IPS-NIHi7 (cell line): Measurements from ENCODE around the gene EVI5.

Experiments
- DNase-seq: peaks from one replicate; pipeline ENCODE4 v3.0.0; 2012; ENCODE audit warnings: mixed read lengths; ENCODE audit errors: extremely low spot score

The EVI5 gene

DNA sequence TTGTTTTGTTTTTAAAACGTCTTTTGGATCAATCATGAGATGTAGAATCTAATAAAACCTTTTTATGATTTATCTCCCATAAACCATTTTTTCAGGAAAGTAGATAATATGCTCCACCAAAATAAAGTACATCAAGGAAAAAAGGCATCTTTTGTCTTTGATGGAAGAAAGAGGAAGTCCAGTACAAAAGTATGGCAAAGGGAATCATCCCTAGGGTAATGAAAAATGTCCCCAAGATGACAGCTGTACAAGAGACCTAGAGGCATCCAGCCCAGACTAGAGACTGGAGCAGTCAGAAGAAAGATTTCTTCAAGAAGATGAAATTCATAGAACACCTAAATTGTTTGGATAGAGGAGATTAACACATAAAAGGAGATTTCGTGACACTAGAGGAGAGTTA, 265.9 kb downstream of the EVI5 start:
- DNase-seq: no peak

- no peak for DNase-seq
These were observed 268.3 kb downstream of the EVI5 start for GRCh38 chr1:92516574-92516973.

DNA sequence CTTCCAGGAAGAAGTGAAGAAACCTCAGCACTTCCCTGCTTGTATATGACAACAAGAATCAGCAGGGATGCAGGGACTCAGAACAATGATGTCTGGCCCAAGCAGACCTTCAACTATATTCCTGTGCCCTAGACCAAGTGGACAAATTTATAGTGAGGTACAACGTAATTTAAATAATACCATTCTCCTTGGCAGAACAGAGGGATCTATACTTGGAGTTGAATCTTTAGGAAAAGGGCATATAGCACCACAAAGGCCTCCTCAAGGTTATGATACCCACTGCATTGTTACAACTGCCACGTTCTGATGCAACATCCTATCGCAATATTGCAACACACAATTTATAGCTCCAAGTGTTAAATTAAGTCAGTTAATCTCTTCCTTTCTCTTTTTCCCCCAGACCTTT, 269.1 kb downstream of the EVI5 start:
- no peak for DNase-seq

DNA sequence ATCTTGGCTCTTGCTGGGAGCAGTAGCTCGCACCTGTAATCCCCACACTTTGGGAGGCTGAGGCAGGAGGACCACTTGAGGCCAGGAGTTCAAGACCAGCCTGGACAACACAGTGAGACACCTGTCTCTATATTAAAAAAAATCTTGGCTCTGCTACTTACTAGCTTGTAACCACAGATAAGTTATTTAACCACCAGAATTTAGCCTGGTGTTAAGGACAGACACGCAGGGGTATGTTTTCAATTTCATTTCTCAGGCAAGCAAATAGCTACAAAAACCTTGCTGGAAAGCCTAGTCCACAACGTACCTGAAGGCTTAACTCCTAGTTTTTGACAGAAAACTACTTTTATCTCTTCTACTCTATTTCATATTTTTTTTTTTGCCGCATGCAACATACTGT, 273.4 kb downstream of the EVI5 start:
- no peak for DNase-seq

DNA sequence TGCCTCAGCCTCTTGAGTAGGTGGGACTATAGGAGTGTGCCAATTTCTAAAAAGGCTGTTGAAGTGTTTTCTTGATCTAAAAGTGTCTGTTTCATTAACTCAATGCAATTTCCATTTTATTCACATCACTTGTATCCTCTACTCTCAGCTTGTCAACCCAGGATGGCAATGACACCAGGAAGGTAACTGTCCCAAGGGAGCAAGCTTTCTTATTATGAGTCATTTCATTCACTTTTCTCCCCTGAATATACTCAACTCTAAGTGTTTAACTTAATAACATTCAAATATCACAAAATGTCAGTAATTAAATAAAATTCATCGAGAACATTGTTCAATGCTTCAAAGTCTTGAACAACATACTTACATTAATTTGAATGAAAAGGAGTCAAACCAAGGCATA, 275.3 kb downstream of the EVI5 start:
- no peak for DNase-seq

DNA sequence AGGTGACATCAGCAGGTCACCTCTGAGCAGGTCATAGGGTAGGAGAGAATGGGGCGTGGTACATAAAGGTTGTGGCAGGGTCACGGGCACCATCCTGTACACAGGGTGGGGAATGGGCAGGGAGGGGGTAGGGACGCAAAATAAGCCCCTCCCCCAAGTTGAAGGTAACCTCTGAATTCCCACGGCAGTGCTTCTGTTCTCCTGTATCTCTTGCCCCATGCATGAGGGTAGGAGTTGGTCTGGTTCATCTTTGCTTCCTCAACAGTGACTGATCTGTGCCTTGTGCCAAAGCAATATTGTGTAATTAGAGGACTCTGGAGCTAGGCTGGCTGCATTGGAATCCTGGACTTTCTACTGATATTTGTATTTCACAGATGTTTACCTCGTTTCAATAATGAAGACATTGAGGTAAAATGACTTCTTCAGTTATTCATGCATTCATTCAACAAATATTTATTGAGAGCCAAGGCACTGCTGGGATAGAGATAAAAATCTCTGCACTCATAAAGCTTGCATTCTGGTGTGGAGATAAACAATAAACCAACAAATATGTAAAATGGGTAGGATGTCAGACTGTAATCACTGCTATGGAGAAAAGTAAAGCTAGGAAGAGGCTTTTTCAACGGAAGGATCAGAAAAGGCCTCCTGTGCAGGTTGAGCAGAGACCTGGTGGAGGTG, 279.8 kb downstream of the EVI5 start:
- no peak for DNase-seq

GRCh38 chr1:92504291-92505014, 280.5 kb downstream of the EVI5 start:
- DNase-seq: no peak

GRCh38 chr1:92503926-92504285, 281.0 kb downstream of the EVI5 start:
- no peak for DNase-seq

DNA sequence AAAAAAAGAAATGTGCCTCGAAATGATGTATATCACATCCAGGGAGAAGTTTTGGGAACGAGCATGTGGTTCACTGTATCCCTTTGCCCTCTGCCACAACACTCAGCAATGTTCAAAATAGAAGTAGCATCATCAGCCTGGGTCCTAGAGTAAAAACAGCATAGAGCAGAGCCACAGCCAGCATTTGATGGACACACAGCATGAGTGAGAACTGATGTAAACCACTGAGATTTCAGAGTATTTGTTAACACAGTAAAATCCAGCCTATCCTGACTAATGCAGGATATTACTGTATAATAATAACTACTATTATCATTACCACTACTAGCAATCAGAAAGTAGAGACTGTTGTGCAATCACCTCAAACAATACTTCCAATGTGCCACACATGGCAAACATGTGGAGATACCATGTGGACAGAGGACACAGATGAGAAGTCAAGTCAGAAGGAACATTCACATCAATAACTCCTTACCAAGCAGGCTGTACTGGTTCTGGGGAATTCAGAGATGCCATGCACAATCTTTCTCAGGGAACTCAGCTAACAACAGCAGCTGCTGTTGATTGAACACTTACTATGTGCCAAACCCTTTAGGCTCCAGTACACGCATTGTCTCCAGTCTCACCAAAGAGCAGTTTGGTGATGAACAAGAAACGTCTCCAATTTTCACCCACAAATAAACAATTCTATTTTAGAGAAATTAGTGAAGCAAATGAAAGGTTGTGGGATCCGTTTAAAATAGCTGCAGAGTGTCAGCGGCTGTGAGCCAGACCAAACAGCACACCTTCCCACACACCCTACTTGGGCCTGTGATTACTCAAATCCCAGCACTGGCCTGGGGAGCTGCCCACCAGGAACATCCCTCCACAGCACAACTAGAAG, 281.6 kb downstream of the EVI5 start:
- no peak for DNase-seq

DNA sequence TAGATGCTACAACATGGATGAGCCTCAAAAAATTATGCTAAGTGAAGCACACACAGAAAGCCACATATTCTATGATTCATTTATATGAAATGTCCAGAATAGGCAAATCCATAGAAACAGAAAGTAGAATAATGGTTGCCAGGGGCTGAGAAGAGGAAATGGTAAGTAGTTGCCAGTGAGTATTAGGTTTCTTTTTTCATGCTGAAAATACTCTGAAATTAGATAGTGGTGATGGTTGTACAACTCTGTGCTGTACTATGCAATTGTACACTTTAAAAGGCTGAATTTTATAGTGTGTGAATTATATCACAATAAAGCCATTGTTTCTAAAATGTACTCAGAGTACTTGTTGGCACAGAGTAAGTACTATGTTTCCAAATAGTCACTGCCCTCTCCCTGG, 282.7 kb downstream of the EVI5 start:
- DNase-seq: no peak

DNA sequence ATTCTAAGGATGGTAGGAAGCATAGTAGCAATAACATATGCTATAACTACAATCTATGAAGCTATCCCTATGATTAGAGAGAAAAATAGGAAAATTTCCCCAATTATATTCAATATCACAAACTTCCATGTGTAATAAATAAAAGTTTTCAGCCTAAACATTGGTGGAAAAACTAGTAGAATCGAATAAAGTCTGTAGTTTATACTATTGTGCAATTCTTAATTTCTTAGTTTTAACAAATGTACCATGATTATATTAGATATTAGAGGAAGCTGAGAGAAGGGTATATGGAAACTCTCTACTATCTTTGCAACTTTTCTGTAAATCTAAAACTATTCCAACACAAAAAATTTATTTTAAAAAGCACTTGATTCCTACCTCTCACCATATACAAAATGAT, 284.4 kb downstream of the EVI5 start:
- no peak for DNase-seq

GRCh38 chr1:92495392-92496063, 289.4 kb downstream of the EVI5 start:
- no peak for DNase-seq

DNA sequence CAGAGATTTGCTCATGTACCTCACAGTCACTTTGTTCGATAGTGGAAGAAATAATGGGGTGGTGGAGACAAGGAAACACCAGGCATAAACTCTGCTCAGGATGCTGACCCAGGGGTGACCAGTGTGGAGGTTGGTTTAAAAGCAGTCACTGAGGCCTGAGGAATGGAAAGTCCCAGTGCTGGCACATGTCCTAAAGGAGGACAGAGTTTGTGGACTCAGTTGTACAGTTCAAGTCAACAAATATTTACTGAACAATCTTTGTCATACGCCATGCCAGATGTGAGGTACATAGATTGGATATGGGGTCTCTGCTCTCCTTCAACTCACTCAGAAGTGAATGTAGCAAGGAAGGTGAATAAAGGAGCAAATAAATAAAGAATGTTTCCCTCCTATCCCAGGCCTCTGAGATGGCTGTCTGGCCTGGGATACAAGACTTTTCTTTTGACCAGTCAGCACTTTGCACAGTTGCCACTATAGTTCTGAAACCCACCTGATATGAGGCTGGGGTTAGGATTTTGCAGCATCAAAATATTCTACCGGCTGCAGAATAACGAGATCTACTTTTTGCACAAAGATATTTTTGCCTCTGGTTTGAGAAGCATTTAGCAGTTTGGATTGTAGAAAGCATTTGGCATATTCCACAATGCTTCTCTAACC, 290.3 kb downstream of the EVI5 start:
- no peak for DNase-seq

GRCh38 chr1:92493139-92493538, 291.8 kb downstream of the EVI5 start:
- DNase-seq: no peak

GRCh38 chr1:92488832-92489231, 296.1 kb downstream of the EVI5 start:
- DNase-seq: no peak

DNA sequence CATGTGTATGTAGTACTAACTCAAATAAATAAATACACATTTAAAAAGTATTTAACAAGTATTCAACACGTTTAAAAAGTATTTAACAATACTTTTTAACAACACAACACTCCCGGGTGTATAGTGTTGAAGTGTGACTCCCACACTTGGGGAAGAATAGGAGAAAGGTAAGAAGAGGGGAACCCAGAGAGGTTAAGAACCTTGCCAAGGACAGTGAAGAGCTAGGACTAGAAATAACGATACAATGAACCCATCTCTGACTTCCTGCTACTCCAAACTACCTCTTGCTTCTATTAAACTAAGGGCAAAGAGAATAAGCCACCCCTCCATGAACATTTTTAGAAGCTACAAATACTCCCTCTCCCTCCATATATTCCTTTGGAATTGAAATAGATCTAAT, 296.5 kb downstream of the EVI5 start:
- DNase-seq: no peak

- no peak for DNase-seq
These were observed 297.8 kb downstream of the EVI5 start for GRCh38 chr1:92487078-92487605.

- DNase-seq: peak; percentile 74
These were observed 298.4 kb downstream of the EVI5 start, which contains the start of gene GFI1 for GRCh38 chr1:92486251-92487077. TSS of gene GFI1 (minus strand) at chr1:92486925. CDS start at chr1:92483487, 3,438 bp downstream.

DNA sequence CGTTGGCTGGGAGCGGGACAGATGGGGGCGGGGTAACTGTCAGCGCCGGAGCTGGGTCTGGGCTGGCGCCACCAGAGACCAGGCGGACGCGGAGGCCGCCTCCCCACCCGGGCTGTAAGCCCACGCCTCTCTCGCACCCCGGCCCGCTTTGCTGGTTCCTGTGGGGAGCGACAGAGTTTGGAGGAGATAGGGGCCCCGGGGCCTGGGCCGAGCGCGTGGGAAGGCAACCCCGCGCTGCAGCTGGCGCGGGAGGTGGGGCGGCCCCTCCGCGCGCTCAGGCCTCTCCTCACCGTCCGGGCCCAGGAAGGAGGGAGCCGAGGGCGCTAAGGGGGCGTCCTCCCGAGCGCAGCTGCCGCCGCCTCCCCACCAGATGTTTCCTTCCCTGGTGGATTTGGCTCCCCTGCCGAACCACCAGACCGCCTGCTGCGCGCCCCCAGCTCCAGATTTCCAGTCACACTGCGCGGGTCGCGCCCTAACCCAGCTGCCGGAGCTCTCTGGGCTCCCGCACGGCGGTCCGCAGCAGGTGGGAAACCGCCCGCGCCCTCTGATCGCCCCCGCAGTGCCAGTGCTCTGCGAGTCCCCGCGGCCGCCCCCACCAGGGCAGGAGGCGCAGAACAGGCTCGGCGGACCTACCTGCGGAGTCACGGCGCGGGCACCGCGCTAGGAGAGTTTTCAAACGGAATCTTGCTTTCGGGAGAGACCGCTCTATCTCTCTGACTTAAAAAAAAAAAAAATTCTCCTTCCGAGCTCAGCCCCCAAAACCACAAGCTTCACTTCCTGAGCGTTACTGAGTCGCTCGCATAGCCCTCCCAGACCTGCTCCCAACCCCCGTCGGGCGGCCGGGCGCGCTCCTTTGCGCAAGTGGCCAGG, 299.3 kb downstream of the EVI5 start:
- DNase-seq: peak; percentile 61
